HG02981 (cell line): ENCODE data around the gene WFDC10A.
A peak's percentile ranks its signal among the peaks of the same experiment; 100 is the strongest.
"Not testable (repeated sequence)": the region's sequence is repeated elsewhere in the genome, so short reads cannot be mapped to it uniquely, and the experiment has no call there.

Source experiments
- ATAC-seq: cut with Tn5 transposase; IDR thresholded peaks from one replicate; pipeline ENCODE4 v1.9.1; 2021; ENCODE audit warnings: mild to moderate bottlenecking, moderate library complexity; ENCODE audit not compliant: unreplicated experiment

Gene WFDC10A

GRCh38 chr20:45629496-45630100 is at the start of gene WFDC10A:
Gene WFDC10A, plus strand, starts transcription at chr20:45629739. Its CDS starts 75 bp downstream, at chr20:45629814.
- ATAC-seq = peak; percentile 67

- no peak for ATAC-seq
Measured at GRCh38 chr20:45581702-45582101, 47.8 kb upstream of the WFDC10A start.

- no peak for ATAC-seq
Measured at GRCh38 chr20:45583502-45583901, 46.0 kb upstream of the WFDC10A start.

GRCh38 chr20:45584294-45584693 is 45.2 kb upstream of the WFDC10A start:
- not testable (repeated sequence) for ATAC-seq

GRCh38 chr20:45585986-45586385 is 43.6 kb upstream of the WFDC10A start:
- not testable (repeated sequence) for ATAC-seq

- no peak for ATAC-seq
Measured at GRCh38 chr20:45588800-45589199, 40.7 kb upstream of the WFDC10A start.

- no peak for ATAC-seq
Measured at GRCh38 chr20:45589725-45590124, 39.8 kb upstream of the WFDC10A start.

GRCh38 chr20:45592574-45593189 is 36.9 kb upstream of the WFDC10A start:
- no peak for ATAC-seq

GRCh38 chr20:45593498-45593897 is 36.0 kb upstream of the WFDC10A start:
- no peak for ATAC-seq

GRCh38 chr20:45595235-45595634 is 34.3 kb upstream of the WFDC10A start:
- no peak for ATAC-seq

- ATAC-seq = no peak
Measured at GRCh38 chr20:45607810-45608209, 21.7 kb upstream of the WFDC10A start.

- ATAC-seq = no peak
Measured at GRCh38 chr20:45611054-45611453, 18.5 kb upstream of the WFDC10A start.

GRCh38 chr20:45612314-45612713 is 17.2 kb upstream of the WFDC10A start:
- ATAC-seq = no peak

- ATAC-seq = no peak
Measured at GRCh38 chr20:45617591-45617990, 11.9 kb upstream of the WFDC10A start.

- no peak for ATAC-seq
Measured at GRCh38 chr20:45621593-45621992, 7.9 kb upstream of the WFDC10A start.

- no peak for ATAC-seq
Measured at GRCh38 chr20:45626540-45626939, 3.0 kb upstream of the WFDC10A start.

- no peak for ATAC-seq
Measured at GRCh38 chr20:45630371-45630770, 832 bp downstream of the WFDC10A start.

- no peak for ATAC-seq
Measured at GRCh38 chr20:45631184-45631583, 1.6 kb downstream of the WFDC10A start, which contains the start of gene WFDC9. Gene WFDC9, minus strand, starts transcription at chr20:45631284. Its CDS starts 21,103 bp downstream, at chr20:45610181.

GRCh38 chr20:45636513-45636912 is 7.0 kb downstream of the WFDC10A start:
- no peak for ATAC-seq

GRCh38 chr20:45639687-45640086 is 10.1 kb downstream of the WFDC10A start:
- ATAC-seq = no peak

- ATAC-seq = not testable (repeated sequence)
Measured at GRCh38 chr20:45641076-45641475, 11.5 kb downstream of the WFDC10A start.

- ATAC-seq = not testable (repeated sequence)
Measured at GRCh38 chr20:45645869-45646268, 16.3 kb downstream of the WFDC10A start.

GRCh38 chr20:45646875-45647274 is 17.3 kb downstream of the WFDC10A start:
- ATAC-seq = no peak
